OCI-LY1 (cell line): ENCODE data around the gene PAX5.

ENCODE experiments used
- H2AFZ ChIP-seq: fragments of 200-600 bp; sonication (generic), shearing (Covaris generic); 2 replicates; pipeline ENCODE4 v1.6.0; 2014; ENCODE audit warnings: antibody characterized with exemption, mild to moderate bottlenecking, low read length
- H3F3A ChIP-seq: fragments of 200-600 bp; sonication (generic), shearing (Covaris generic); 2 replicates; pipeline ENCODE4 v1.6.0; 2014; ENCODE audit warnings: mild to moderate bottlenecking, antibody characterized with exemption, low read length, moderate library complexity; ENCODE audit not compliant: insufficient read depth
- H3K27ac ChIP-seq: fragments of 200-600 bp; sonication (generic); 2 replicates; pipeline ENCODE4 v1.5.1; 2014; ENCODE audit warnings: low read length, mixed run types, mild to moderate bottlenecking, low read depth; ENCODE audit not compliant: poor library complexity, severe bottlenecking
- H3K27me3 ChIP-seq: fragments of 200-600 bp; sonication (generic); 2 replicates; pipeline ENCODE4 v1.6.0; 2014; ENCODE audit warnings: antibody characterized with exemption, mild to moderate bottlenecking, low read length, moderate library complexity; ENCODE audit not compliant: insufficient read depth
- H3K36me3 ChIP-seq: fragments of 200-600 bp; sonication (generic); 2 replicates; pipeline ENCODE4 v1.6.1; 2014; ENCODE audit warnings: mild to moderate bottlenecking, antibody characterized with exemption, low read length, moderate library complexity, mixed read lengths; ENCODE audit not compliant: insufficient read depth
- H3K4me1 ChIP-seq: fragments of 200-600 bp; sonication (generic); 2 replicates; pipeline ENCODE4 v1.5.1; 2014; ENCODE audit warnings: mild to moderate bottlenecking, low read length, moderate library complexity; ENCODE audit not compliant: insufficient read depth, severe bottlenecking
- H3K4me2 ChIP-seq: fragments of 200-600 bp; sonication (generic), shearing (Covaris generic); 2 replicates; pipeline ENCODE4 v1.6.1; 2014; ENCODE audit warnings: low read length
- H3K4me3 ChIP-seq: fragments of 200-600 bp; sonication (generic); 2 replicates; pipeline ENCODE4 v1.5.1; 2014; ENCODE audit warnings: low read length, low read depth, mild to moderate bottlenecking, mixed read lengths; ENCODE audit not compliant: poor library complexity, severe bottlenecking
- H3K79me2 ChIP-seq: fragments of 200-600 bp; shearing (Covaris generic); 2 replicates; pipeline ENCODE4 v1.6.1; 2016; ENCODE audit warnings: mixed run types, low read length, mixed read lengths; ENCODE audit not compliant: insufficient read depth
- H3K9ac ChIP-seq: fragments of 200-600 bp; sonication (generic), shearing (Covaris generic); 2 replicates; pipeline ENCODE4 v1.6.1; 2014; ENCODE audit warnings: mild to moderate bottlenecking, low read length, mixed read lengths
- H3K9me2 ChIP-seq: fragments of 200-600 bp; sonication (generic), shearing (Covaris generic); 2 replicates; pipeline ENCODE4 v1.6.1; 2014; ENCODE audit warnings: low read depth, mild to moderate bottlenecking, low read length, mixed read lengths
- H3K9me3 ChIP-seq: fragments of 200-600 bp; shearing (Covaris generic); 2 replicates; pipeline ENCODE4 v1.6.1; 2014; ENCODE audit warnings: low read length, mixed read lengths
- H4K20me1 ChIP-seq: fragments of 200-600 bp; sonication (generic), shearing (Covaris generic); 2 replicates; pipeline ENCODE4 v1.6.0; 2016; ENCODE audit warnings: mild to moderate bottlenecking, low read length; ENCODE audit not compliant: insufficient read depth
- CTCF ChIP-seq: fragments of 200-600 bp; sonication (generic), shearing (Covaris generic); IDR thresholded peaks from 2 replicates; pipeline ENCODE4 v1.5.1; 2017; ENCODE audit warnings: mild to moderate bottlenecking, antibody characterized with exemption, low read length, moderate library complexity, mixed read lengths
- EZH2 ChIP-seq: fragments of 200-600 bp; sonication (generic), shearing (Covaris generic); IDR thresholded peaks from 2 replicates; pipeline ENCODE4 v1.8.0; 2017; ENCODE audit warnings: borderline replicate concordance, mixed run types, mild to moderate bottlenecking, antibody characterized with exemption, low read length, moderate library complexity, mixed read lengths

The PAX5 gene

GRCh38 chr9:37004424-37004935, 29.6 kb downstream of the PAX5 start:
- no peaks in the 10 kb centered on the region for H3K9me2 ChIP-seq
- H3K27me3 ChIP-seq = no peaks in the 10 kb centered on the region

DNA sequence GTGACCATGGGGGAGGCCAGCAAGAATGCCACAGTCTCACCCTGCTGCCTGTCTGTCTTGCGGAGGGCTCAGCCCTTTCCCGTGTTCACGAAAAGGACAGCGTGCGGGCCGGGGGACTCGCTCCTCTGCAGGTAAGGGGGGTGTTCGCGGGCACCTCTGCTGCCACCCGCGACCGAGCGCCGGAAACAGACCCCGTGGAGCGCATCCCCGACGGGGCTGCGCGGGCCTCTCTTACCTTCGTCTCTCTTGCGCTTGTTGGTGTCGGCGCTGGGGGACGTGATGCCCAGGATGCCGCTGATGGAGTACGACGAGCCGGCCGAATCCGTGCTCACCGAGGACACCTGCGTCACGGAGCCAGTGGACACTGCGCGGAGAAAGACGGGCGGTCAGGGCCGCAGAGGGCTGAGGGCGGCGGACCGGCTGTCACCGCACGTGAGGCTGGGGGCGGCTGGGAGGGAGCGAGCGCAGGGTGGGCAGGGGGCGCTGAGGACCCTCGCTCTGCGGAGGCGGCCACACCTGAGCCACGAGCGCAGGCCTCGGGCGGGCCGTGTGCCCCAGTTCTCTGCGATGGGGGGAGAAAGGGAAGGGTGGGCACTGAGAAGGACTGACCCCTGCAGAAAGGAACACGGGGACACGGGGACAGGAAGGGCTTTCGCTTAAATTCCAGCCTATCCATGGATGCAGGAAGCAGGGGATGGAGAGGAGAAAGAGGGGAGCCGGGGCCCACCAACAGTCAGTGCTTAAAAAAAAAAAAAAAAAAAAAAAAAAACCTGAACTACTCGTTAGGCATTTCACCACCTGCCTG, 31.5 kb downstream of the PAX5 start:
- peak overlapping the region; percentile 41 for H3K4me3 ChIP-seq
- H2AFZ ChIP-seq = no peak overlapping the region
- TF ChIP-seq CTCF (no peak), EZH2 (no peak)
- H3K9ac ChIP-seq = peak overlapping the region; percentile 59
- peak overlapping the region; percentile 58 for H3K4me2 ChIP-seq
- peaks cover 100% of the 10 kb centered on the region for H3K4me1 ChIP-seq
- no peaks in the 10 kb centered on the region for H3K9me3 ChIP-seq
- 0 out of 2 replicates have a peak, but pooled peaks cover 16% of the 10 kb centered on the region for H3F3A ChIP-seq
- H3K27me3 ChIP-seq = no peaks in the 10 kb centered on the region
- H3K27ac ChIP-seq = peak overlapping the region; percentile 96
- H3K79me2 ChIP-seq = peaks cover 4% of the 10 kb centered on the region; the same call in 1 of the 2 replicates
- no peaks in the 10 kb centered on the region for H4K20me1 ChIP-seq
- peaks cover 58% of the 10 kb centered on the region; the same call in 1 of the 2 replicates for H3K36me3 ChIP-seq
- H3K9me2 ChIP-seq = no peaks in the 10 kb centered on the region

More at GRCh38 chr9:37004424-37004935, 29.6 kb downstream of the PAX5 start:
- H3K4me3 ChIP-seq = peak overlapping the region; percentile 27
- peaks cover 73% of the 10 kb centered on the region; the same call in 1 of the 2 replicates for H3K36me3 ChIP-seq
- no peaks in the 10 kb centered on the region for H4K20me1 ChIP-seq
- H3K9me3 ChIP-seq = no peaks in the 10 kb centered on the region
- H2AFZ ChIP-seq = no peak overlapping the region
- H3K4me2 ChIP-seq = peak overlapping the region; percentile 54
- H3K9ac ChIP-seq = peak overlapping the region; percentile 41
- H3F3A ChIP-seq = 0 out of 2 replicates have a peak, but pooled peaks cover 16% of the 10 kb centered on the region
- H3K27ac ChIP-seq = peak overlapping the region; percentile 96
- H3K79me2 ChIP-seq = peaks cover 4% of the 10 kb centered on the region; the same call in 1 of the 2 replicates
- TF ChIP-seq CTCF (no peak), EZH2 (no peak)
- peaks cover 100% of the 10 kb centered on the region for H3K4me1 ChIP-seq

DNA sequence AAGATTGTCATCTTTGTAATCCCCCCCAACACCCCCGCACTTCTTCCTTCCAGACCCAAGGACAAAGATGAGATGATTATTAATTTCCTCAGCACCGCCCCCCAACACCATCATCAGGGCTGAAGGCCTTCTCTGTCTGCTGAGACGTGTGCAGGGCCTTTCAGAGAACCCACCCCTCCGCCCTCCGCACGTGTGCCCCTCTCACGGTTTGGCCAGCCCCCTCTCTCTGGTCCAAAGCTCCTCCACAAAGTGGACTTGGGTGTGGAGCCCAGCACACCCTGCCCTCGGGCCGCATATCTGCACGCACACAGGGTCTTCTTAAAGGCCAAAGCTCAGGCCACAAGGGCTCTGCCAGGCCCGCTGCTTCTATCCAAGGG, 32.0 kb downstream of the PAX5 start:
- H3K4me3 ChIP-seq = peak overlapping the region; percentile 41
- no peak overlapping the region for H2AFZ ChIP-seq
- H3K9ac ChIP-seq = peak overlapping the region; percentile 59
- H3K27me3 ChIP-seq = no peaks in the 10 kb centered on the region
- no peaks in the 10 kb centered on the region for H3K9me2 ChIP-seq
- peak overlapping the region; percentile 58 for H3K4me2 ChIP-seq
- H3K79me2 ChIP-seq = peaks cover 4% of the 10 kb centered on the region; the same call in 1 of the 2 replicates
- peak overlapping the region; percentile 96 for H3K27ac ChIP-seq
- no peaks in the 10 kb centered on the region for H4K20me1 ChIP-seq
- no peaks in the 10 kb centered on the region for H3K9me3 ChIP-seq
- peaks cover 100% of the 10 kb centered on the region for H3K4me1 ChIP-seq
- TF ChIP-seq CTCF (no peak), EZH2 (no peak)
- peaks cover 52% of the 10 kb centered on the region; the same call in 1 of the 2 replicates for H3K36me3 ChIP-seq
- H3F3A ChIP-seq = 0 out of 2 replicates have a peak, but pooled peaks cover 16% of the 10 kb centered on the region
